IPS-15b (cell line): ENCODE results near the gene PIGR.
A peak's percentile ranks its signal among the peaks of the same experiment; 100 is the strongest.

Source experiments
- H3K27me3 ChIP-seq: one replicate; pipeline ENCODE4 v1.6.1; 2013; ENCODE audit warnings: low read length; ENCODE audit not compliant: control insufficient read depth, insufficient read depth
- H3K36me3 ChIP-seq: one replicate; pipeline ENCODE4 v1.6.1; 2013; ENCODE audit warnings: low read length; ENCODE audit not compliant: control insufficient read depth, insufficient read depth
- H3K4me1 ChIP-seq: one replicate; pipeline ENCODE4 v1.6.1; 2013; ENCODE audit warnings: mild to moderate bottlenecking, low read length; ENCODE audit not compliant: control insufficient read depth, insufficient read depth
- H3K4me3 ChIP-seq: one replicate; pipeline ENCODE4 v1.5.1; 2013; ENCODE audit warnings: low read depth, low read length
- H3K9ac ChIP-seq: one replicate; pipeline ENCODE4 v1.6.1; 2013; ENCODE audit warnings: low read depth, mild to moderate bottlenecking, low read length
- H3K9me3 ChIP-seq: one replicate; pipeline ENCODE4 v1.6.1; 2013; ENCODE audit warnings: mild to moderate bottlenecking, low read length; ENCODE audit not compliant: control insufficient read depth, insufficient read depth

The PIGR gene

GRCh38 chr1:206915030-206915735 is 31.1 kb downstream of the PIGR start:
- H3K9ac ChIP-seq, result no peak overlapping the region
- H3K36me3 ChIP-seq, result no peaks in the 10 kb centered on the region
- no peak overlapping the region for H3K4me3 ChIP-seq
- peaks cover 11% of the 10 kb centered on the region for H3K27me3 ChIP-seq
- no peaks in the 10 kb centered on the region for H3K9me3 ChIP-seq
- peaks cover under 1% of the 10 kb centered on the region for H3K4me1 ChIP-seq

- Histone ChIP-seq H3K36me3 (no peaks in the 10 kb centered on the region), H3K4me3 (no peak overlapping the region), H3K4me1 (peaks cover 4% of the 10 kb centered on the region), H3K9me3 (no peaks in the 10 kb centered on the region), H3K27me3 (peaks cover 18% of the 10 kb centered on the region), H3K9ac (no peak overlapping the region)
Measured at GRCh38 chr1:206913766-206914537, 32.3 kb downstream of the PIGR start.

GRCh38 chr1:206912445-206913095 is 33.7 kb downstream of the PIGR start:
- Histone ChIP-seq H3K27me3 (peaks cover 32% of the 10 kb centered on the region), H3K9me3 (no peaks in the 10 kb centered on the region), H3K9ac (no peak overlapping the region), H3K36me3 (no peaks in the 10 kb centered on the region), H3K4me1 (peaks cover 7% of the 10 kb centered on the region), H3K4me3 (no peak overlapping the region)

- no peaks in the 10 kb centered on the region for H3K9me3 ChIP-seq
- H3K36me3 ChIP-seq, result no peaks in the 10 kb centered on the region
- H3K4me1 ChIP-seq, result peaks cover 11% of the 10 kb centered on the region
- H3K4me3 ChIP-seq, result no peak overlapping the region
- H3K9ac ChIP-seq, result no peak overlapping the region
- H3K27me3 ChIP-seq, result peaks cover 40% of the 10 kb centered on the region
Measured at GRCh38 chr1:206911064-206911663, 35.1 kb downstream of the PIGR start.

- H3K36me3 ChIP-seq, result no peaks in the 10 kb centered on the region
- H3K27me3 ChIP-seq, result peaks cover 43% of the 10 kb centered on the region
- H3K4me1 ChIP-seq, result peaks cover 11% of the 10 kb centered on the region
- peak overlapping the region; percentile 55 for H3K9ac ChIP-seq
- no peaks in the 10 kb centered on the region for H3K9me3 ChIP-seq
- H3K4me3 ChIP-seq, result peak overlapping the region; percentile 73
Measured at GRCh38 chr1:206909883-206910318, 36.4 kb downstream of the PIGR start.

- Histone ChIP-seq H3K4me1 (peaks cover 11% of the 10 kb centered on the region), H3K9ac (peak overlapping the region; percentile 19), H3K4me3 (peak overlapping the region; percentile 73), H3K9me3 (no peaks in the 10 kb centered on the region), H3K36me3 (no peaks in the 10 kb centered on the region), H3K27me3 (peaks cover 43% of the 10 kb centered on the region)
Measured at GRCh38 chr1:206909161-206909882, 36.9 kb downstream of the PIGR start.

- Histone ChIP-seq H3K9me3 (no peaks in the 10 kb centered on the region), H3K4me3 (no peak overlapping the region), H3K36me3 (no peaks in the 10 kb centered on the region), H3K9ac (no peak overlapping the region), H3K27me3 (peaks cover 43% of the 10 kb centered on the region), H3K4me1 (peaks cover 11% of the 10 kb centered on the region)
Measured at GRCh38 chr1:206908038-206908437, 38.2 kb downstream of the PIGR start.

GRCh38 chr1:206907304-206907991 is 38.8 kb downstream of the PIGR start:
- no peak overlapping the region for H3K4me3 ChIP-seq
- peaks cover 11% of the 10 kb centered on the region for H3K4me1 ChIP-seq
- H3K9ac ChIP-seq, result no peak overlapping the region
- no peaks in the 10 kb centered on the region for H3K9me3 ChIP-seq
- H3K36me3 ChIP-seq, result no peaks in the 10 kb centered on the region
- H3K27me3 ChIP-seq, result peaks cover 40% of the 10 kb centered on the region

GRCh38 chr1:206905295-206906164 is 40.7 kb downstream of the PIGR start:
- Histone ChIP-seq H3K9me3 (no peaks in the 10 kb centered on the region), H3K36me3 (no peaks in the 10 kb centered on the region), H3K4me1 (peaks cover 11% of the 10 kb centered on the region), H3K27me3 (peaks cover 35% of the 10 kb centered on the region), H3K9ac (no peak overlapping the region), H3K4me3 (no peak overlapping the region)

- peaks cover 26% of the 10 kb centered on the region for H3K27me3 ChIP-seq
- no peaks in the 10 kb centered on the region for H3K36me3 ChIP-seq
- H3K4me3 ChIP-seq, result no peak overlapping the region
- no peak overlapping the region for H3K9ac ChIP-seq
- H3K9me3 ChIP-seq, result no peaks in the 10 kb centered on the region
- peaks cover 7% of the 10 kb centered on the region for H3K4me1 ChIP-seq
Measured at GRCh38 chr1:206904423-206905142, 41.7 kb downstream of the PIGR start.
